Calu3 (cell line): ENCODE results near the gene CDH2. TPM values are rescaled to one million over a fixed set of nuclear protein-coding genes. Genes with fewer than 3 reads are reported as not detected.

Experiments
- BruUV-seq: library from RNA; stranded (reverse); fragments of 400-500 nt; replicated peaks from 2 replicates; lab custom pipeline; 2021; lab: Mats Ljungman, UMichigan
- CTCF ChIA-PET: fragments of 300-600 bp; sonication (Branson Sonifier 250); formaldehyde crosslinking; loops from one replicate; lab custom pipeline; 2022; ENCODE audit warnings: antibody characterized with exemption; lab: Charles Lee
- DNase-seq: peaks from one replicate; pipeline ENCODE4 v3.0.0; 2022
- H3K27ac Mint-ChIP-seq: one replicate; pipeline ENCODE4 v1.8.0; 2022; ENCODE audit warnings: mixed read lengths; ENCODE audit not compliant: unreplicated experiment
- H3K27me3 Mint-ChIP-seq: one replicate; pipeline ENCODE4 v1.8.0; 2022; ENCODE audit warnings: mixed read lengths; ENCODE audit not compliant: unreplicated experiment
- H3K36me3 Mint-ChIP-seq: one replicate; pipeline ENCODE4 v1.8.0; 2022; ENCODE audit warnings: mild to moderate bottlenecking, moderate library complexity, mixed read lengths; ENCODE audit not compliant: insufficient read depth, unreplicated experiment
- H3K4me1 Mint-ChIP-seq: one replicate; pipeline ENCODE4 v1.8.0; 2022; ENCODE audit warnings: mild to moderate bottlenecking, low read depth, mixed read lengths; ENCODE audit not compliant: unreplicated experiment
- H3K4me3 Mint-ChIP-seq: one replicate; pipeline ENCODE4 v1.8.0; 2022; ENCODE audit warnings: mild to moderate bottlenecking, low read depth, moderate library complexity, mixed read lengths; ENCODE audit not compliant: unreplicated experiment
- H3K9me3 Mint-ChIP-seq: one replicate; pipeline ENCODE4 v1.8.0; 2022; ENCODE audit warnings: low read depth, mixed read lengths; ENCODE audit not compliant: unreplicated experiment
- intact Hi-C: fragments of 100-400 bp; cut with micrococcal nuclease; formaldehyde crosslinking; loops from one replicate; pipeline ENCODE4 v1.10.0; 2022; ENCODE audit not compliant: unreplicated experiment
- total RNA-seq: library from RNA; stranded (reverse); gene quantifications from 2 replicates; pipeline ENCODE4 v1.2.3, GENCODE V29; 2022
- TF ChIP-seq, protein P1 (sequence below): fragments of 200-600 bp; IDR thresholded peaks from one replicate; pipeline ENCODE4 v1.8.0; 2022; ENCODE audit warnings: antibody characterized with exemption; ENCODE audit not compliant: unreplicated experiment

The CDH2 gene
- total RNA-seq, 1 experiment from 2014 or later, result 2.3 TPM

DNA sequence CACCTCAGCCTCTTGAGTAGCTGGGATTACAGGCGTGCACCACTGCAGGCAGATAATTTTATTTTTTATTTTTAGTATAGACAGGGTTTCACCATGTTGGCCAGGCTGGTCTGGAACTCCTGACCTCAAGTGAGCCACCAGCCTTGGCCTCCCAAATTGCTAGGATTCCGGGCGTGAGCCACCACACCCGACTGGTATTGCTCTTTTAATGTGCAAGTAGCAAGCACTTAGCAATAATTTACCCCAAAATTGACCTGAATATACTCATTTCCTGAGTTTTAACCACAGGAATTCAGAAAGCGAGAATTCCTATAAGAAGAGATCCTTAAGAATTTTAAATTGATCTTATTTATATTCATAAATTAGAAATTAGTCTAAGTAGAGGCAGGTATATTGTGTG lies 169.1 kb downstream of the CDH2 start:
- H3K27ac Mint-ChIP-seq, result no peak overlapping the region
- H3K4me1 Mint-ChIP-seq, result no peaks in the 10 kb centered on the region
- intact Hi-C loops, result no loop called here

DNA sequence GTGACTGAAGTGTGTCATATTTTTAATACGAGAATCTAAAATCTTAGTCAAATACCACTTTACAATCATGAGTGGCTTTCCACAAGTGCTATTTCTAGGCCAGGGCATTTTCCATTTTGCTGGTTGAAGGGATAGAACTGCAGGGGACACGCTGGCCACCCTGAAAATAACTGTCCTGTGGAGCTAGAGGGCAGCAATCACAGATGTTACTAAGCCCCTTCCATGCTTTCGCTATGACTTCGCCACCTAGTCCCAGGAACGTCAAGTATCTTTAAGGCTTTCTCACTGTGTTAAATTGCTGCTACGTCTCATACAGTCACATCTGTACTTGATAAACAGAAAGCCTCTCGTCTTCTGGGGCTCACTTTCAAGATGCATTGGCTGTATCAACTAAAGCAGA lies 171.8 kb downstream of the CDH2 start:
- H3K4me3 Mint-ChIP-seq, result no peak overlapping the region
- intact Hi-C loops, result no loop called here
- H3K27me3 Mint-ChIP-seq, result no peaks in the 10 kb centered on the region
- TF ChIP-seq, protein P1, sequence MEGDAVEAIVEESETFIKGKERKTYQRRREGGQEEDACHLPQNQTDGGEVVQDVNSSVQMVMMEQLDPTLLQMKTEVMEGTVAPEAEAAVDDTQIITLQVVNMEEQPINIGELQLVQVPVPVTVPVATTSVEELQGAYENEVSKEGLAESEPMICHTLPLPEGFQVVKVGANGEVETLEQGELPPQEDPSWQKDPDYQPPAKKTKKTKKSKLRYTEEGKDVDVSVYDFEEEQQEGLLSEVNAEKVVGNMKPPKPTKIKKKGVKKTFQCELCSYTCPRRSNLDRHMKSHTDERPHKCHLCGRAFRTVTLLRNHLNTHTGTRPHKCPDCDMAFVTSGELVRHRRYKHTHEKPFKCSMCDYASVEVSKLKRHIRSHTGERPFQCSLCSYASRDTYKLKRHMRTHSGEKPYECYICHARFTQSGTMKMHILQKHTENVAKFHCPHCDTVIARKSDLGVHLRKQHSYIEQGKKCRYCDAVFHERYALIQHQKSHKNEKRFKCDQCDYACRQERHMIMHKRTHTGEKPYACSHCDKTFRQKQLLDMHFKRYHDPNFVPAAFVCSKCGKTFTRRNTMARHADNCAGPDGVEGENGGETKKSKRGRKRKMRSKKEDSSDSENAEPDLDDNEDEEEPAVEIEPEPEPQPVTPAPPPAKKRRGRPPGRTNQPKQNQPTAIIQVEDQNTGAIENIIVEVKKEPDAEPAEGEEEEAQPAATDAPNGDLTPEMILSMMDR, result no peak
- H3K9me3 Mint-ChIP-seq, result no peaks in the 10 kb centered on the region
- no peak overlapping the region for H3K27ac Mint-ChIP-seq
- no peaks in the 10 kb centered on the region for H3K4me1 Mint-ChIP-seq
- CTCF ChIA-PET, result no interaction called here
- BruUV-seq, result no TSS peak
- no peaks in the 10 kb centered on the region for H3K36me3 Mint-ChIP-seq
- DNase-seq, result no peak

More for the DNA sequence above, 169.1 kb downstream of the CDH2 start:
- Mint-ChIP-seq H3K27me3 (no peaks in the 10 kb centered on the region), H3K9me3 (no peaks in the 10 kb centered on the region), H3K4me3 (no peak overlapping the region), H3K36me3 (no peaks in the 10 kb centered on the region)
- CTCF ChIA-PET, result no interaction called here
- BruUV-seq, result no TSS peak
- TF ChIP-seq, protein P1, result no peak
- DNase-seq, result no peak

DNA sequence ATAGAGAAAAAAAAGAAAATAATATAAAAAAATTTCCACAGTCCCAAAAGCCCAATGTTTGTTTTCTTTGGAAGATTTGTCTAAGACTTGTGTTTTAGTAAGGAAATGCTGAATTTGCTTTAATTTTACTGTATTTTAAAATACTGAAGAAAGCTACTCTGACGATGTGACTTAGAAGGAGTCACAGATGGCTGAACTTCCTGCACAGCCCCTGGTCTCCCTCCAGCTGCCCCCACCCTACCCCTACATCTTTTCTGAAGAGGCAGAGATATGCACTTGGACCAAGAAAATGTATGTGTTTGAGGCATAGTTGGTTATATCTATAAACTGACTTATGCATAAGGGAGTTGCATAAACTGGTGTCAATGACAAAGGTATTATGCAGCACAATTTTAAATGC lies 172.3 kb downstream of the CDH2 start:
- H3K36me3 Mint-ChIP-seq, result no peaks in the 10 kb centered on the region
- TF ChIP-seq, protein P1, result no peak
- CTCF ChIA-PET, result no interaction called here
- no peak for DNase-seq
- no peak overlapping the region for H3K4me3 Mint-ChIP-seq
- H3K27me3 Mint-ChIP-seq, result no peaks in the 10 kb centered on the region
- intact Hi-C loops, result no loop called here
- BruUV-seq, result no TSS peak
- H3K4me1 Mint-ChIP-seq, result no peaks in the 10 kb centered on the region
- no peak overlapping the region for H3K27ac Mint-ChIP-seq
- no peaks in the 10 kb centered on the region for H3K9me3 Mint-ChIP-seq

DNA sequence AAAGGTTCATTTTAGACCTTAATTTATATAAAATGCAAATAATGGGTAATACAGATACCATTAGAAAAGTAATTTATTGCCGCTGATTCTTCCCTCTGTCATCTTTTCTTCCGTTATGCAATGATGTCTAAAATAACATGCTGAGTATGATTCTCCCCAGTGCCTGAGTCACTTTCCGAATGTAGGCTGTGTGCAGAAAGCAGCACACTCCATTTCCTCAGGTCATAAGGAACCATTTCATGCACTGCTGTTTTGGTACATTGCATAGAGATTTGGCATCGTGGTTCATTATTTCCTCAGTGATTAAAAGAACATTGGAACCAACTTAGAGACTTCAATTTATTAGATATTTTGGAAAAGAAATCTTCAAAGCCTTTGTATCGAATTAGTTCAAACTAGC lies 173.5 kb downstream of the CDH2 start:
- intact Hi-C loops, result no loop called here
- H3K4me1 Mint-ChIP-seq, result no peaks in the 10 kb centered on the region
- DNase-seq, result no peak
- CTCF ChIA-PET, result no interaction called here
- no peak overlapping the region for H3K4me3 Mint-ChIP-seq
- peaks cover 3% of the 10 kb centered on the region for H3K9me3 Mint-ChIP-seq
- no peaks in the 10 kb centered on the region for H3K27me3 Mint-ChIP-seq
- no TSS peak for BruUV-seq
- no peak overlapping the region for H3K27ac Mint-ChIP-seq
- TF ChIP-seq, protein P1, result no peak
- H3K36me3 Mint-ChIP-seq, result no peaks in the 10 kb centered on the region
